Stimulated activated CD8-positive, alpha-beta memory T cell treated with anti-CD3 and anti-CD28 coated beads, Interleukin-12 subunit alpha, Interleukin-12 subunit beta, amount 100 ng/mL, for 24 hours (primary cell): ENCODE data around the gene TOPAZ1.
"Not testable (repeated sequence)": the region's sequence is repeated elsewhere in the genome, so short reads cannot be mapped to it uniquely, and the experiment has no call there.

ENCODE experiments used
- DNase-seq: peaks from one replicate; pipeline ENCODE4 v3.0.0-alpha.2; 2020; ENCODE audit errors: extremely low read depth

The TOPAZ1 gene

DNA sequence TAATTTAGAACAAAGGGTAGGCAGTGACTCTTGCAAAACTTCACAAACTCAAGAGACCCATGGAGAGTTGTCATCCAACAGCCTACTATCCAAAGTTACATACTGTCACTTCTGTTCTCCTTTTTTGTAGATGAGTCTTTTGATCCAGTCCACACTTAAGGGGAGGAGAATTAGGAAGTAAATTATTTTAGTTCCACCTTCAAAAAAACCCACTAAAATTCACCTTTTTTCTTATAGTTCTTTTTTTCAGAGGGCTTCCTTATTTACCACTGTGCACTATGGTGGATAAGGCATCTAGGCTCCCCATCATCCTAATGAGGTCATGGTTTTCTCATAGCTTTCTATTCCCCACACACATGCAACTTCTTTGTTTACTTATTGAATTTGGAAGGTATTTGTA is 88.3 kb downstream of the TOPAZ1 start:
- no peak for DNase-seq

DNA sequence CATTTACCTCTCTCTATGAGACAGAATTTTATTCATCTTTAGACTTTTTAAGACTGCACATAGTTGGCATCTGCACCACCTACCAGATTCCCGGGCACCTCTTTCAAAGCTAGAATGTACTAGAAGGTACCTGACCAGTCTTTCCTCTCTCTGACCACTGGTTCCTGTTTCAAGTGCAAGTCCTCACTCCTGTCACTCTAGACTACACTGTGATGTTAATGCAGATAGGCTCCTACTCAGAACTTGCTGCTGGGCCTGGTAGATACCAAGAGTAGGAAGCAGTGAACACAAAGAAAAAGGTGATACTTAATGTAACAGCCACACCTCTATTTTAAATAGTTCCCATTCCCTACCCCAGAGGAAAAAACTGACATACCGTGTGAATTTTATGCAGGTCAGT is 88.8 kb downstream of the TOPAZ1 start:
- no peak for DNase-seq

DNA sequence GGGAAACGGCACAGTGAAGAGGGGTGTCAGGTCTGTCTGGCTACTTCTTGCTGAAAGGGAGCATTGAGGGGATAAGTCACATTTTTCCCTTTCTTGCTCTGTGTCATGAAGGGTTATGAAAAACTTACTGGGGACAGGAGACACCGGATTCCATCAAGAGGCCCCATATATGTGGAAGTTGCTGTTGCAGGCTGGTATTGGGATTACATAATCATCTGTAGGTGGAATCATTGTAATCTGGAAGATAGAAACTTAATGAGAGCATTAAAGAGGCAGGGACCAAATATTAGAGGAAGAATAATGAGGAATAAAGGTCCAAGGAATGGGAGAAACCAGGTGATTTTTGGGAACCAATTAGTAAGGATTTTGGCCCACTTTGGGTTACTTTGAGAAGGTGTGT is 92.6 kb downstream of the TOPAZ1 start:
- DNase-seq = no peak

DNA sequence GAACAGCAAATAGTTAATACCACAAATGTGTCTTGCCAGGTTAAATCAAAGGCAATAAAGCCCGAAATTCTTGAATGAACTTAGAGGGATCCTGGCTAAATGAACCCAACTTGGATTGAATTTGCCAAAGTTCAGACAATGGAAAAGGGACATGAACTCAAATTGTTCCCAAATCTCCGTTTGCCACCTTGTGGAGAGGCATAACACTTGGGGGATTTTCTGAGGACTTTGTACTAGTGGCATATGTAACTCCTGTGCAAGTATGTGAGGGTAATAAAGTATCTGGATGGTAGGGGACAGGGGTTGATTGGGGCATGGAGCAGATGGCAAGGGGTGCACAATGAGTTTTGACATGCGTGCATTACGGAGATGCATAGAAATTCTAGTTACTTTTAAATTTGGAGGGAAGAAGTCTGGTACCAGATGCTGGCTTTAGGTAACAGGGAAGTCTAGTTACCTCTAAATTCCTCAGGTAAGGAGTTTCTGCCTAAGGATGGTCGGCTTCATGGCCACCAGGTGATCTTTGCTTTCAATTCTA is 95.6 kb downstream of the TOPAZ1 start:
- no peak for DNase-seq

DNA sequence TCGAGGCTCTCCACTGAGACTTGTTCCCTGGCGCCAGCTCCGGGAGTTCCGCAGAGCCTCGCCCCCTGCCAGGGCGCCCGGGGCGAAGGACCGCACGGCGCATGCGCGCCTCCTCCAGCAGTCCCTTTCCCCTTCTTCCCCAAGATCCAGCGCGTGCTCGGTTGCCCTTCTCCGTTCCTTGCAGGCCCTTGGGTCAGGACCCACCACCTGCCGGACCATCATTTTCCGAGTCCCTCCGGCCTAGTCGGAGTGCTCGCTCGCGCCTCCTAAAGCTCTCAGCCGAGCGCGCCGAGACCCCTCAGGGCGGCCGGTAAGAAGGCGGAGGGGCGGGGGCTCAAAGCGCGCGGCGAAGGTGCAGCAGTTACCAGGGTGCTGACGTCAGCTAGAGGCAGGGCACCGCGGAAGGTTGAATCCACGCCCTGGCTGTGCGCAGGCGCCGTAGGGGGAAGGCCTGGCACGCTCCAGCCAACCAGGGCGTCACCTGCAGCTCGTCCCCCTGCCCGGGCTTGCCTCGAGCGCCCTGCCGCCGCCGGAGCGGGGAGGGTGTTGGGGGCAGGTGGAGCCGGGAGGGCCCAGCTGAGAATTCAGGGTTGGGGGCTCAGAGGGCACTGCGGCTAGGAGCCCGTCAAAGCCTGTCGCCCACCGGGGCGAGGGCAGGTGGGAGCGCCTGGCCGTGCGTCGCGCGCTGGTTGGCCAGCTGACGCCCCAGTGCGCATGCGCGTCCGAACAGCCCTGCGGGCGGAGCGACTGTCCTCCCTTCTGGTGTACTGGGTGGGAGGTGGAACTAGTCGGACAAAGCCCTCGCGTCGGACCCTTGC is 96.5 kb downstream of the TOPAZ1 start, which contains the start of gene TCAIM:
TCAIM (plus strand) TSS at position 757 of the 818 bp plus-strand sequence. CDS start 16,017 bp downstream, outside the sequence.
- peak; percentile 99 for DNase-seq

DNA sequence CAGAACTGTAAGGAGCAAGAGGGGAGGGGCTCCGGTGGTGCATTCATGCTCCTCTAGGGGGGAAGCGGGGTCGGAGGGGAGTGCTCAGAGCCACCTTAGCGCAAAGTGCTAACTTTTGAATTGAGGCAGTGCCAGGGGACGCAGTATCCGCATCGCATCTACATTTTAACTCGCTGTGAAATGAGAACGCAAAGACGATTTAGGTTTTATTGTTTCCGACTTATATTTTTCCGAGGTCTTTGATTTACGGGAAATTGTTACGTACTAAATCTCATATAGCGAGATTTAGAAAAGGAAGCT is 97.1 kb downstream of the TOPAZ1 start:
- DNase-seq = no peak

DNA sequence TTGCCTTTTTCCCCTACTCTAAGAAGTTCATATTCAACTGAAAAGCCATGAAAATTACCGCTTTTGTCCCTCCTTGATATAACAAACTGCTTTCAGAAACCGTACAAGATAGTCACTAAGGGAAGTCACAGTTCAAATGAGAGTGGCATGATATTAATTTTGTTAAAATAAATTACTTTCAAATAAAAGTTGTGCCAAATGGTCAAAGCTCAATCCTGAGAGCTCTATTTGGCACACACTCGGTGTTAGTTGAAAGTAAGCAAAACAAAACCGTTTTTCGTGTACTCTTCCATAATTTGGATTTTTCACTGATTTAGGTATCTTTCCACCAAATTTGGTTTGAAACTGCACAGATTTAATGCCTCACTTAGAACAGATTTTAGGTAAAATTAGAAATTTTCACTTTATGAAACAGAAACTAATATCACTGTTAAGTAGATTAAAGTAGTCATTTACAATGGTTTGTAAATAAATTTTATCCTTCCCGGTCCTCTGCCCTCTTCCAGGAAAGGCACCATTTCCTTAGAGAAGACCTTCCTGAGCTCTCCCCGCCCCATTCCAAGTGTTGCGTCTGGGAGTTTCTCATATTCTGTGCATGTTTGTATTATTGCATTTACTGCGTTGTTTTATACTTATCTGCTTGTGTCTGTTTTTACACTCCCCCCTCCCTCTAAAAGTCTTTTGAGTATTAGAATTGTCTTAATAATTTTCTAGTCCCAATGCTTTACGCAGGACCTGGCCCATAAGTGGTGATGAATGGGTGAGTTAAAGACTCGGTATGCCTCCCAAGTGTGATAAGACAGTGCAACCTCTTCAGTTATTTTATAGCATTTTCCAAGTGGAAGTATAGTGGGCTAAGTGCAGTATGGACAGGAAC is 97.7 kb downstream of the TOPAZ1 start:
- DNase-seq = no peak

DNA sequence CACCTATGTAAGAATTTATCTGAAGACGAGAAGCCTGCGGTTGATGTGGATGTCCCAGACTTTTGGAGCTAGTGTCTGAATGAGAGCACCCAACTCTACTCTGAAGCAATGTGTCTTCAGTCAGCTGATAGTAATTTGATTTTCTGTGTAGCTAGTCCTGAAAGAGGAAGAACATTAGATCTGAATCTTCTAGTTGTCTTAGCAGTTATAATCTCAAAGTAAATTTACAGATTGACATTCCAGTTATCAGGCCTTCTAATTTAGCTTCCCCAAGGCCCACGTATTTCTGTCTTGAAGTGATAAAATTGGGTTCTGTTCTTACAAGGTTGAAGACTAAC is 98.3 kb downstream of the TOPAZ1 start:
- DNase-seq = no peak

DNA sequence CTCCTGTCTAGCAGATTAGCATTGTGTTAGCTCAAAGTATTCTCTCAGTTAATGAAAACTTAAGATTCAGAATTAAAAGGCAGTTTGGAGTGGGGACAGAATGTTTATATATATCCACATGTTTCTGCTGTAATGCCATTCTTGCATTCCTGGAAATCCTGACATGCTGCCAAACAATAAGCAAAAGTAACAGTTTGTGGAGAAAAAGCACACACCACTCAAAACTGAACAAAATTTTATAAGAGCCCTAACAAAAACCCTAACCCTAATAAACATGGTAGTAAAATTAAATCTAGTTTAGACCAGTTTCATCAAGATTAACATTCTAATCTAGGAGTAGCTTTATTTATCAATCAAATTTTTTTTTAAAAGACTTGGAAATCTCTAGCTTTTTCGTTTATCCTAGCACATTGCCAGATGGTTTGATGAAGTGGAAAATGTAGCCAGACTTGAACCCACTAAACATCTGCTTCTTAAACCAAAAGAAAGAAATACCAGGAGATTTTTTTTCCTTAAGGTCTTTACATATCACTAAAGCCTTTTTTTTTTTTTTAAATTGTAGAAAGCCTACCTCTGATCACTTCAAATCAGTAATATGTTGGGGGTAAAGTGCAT is 100.6 kb downstream of the TOPAZ1 start:
- DNase-seq = no peak

DNA sequence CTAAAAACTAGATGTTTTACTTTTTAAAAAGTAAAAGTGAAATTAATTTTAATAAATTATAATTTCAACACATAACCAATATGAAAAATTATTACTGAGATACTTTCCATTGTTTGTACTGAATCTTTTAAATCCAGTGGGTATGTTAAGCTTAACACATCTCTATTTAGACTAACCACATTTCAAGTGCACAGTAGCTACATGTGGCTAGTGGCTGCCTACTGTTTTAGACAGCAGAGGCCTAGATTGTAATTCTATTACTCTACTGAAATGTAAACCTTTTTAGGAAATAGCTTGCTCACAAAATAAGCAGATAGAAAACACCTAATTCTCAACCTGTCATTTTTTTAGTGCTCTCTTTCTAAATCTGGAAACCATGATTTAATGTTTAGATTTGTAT is 101.7 kb downstream of the TOPAZ1 start:
- no peak for DNase-seq

DNA sequence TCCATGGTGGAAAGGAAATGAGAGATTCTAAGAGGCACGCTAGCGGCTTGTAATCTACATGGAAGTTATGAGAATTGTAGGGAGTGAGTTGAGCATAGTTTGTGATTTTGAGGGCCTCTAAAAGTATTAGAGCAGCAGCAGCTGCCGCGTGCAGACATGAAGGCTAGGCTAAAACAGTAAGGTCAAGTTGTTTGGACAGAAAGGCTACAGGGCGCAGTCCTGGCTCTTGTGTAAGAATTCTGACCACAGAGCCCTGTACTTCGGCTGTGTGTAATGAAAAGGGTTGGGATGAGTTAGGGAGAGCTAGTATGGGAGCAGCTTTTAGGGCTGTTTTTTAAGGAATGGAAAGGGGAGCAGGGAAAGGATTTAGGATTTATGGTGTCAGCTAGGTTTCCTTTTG is 104.9 kb downstream of the TOPAZ1 start:
- DNase-seq = not testable (repeated sequence)

DNA sequence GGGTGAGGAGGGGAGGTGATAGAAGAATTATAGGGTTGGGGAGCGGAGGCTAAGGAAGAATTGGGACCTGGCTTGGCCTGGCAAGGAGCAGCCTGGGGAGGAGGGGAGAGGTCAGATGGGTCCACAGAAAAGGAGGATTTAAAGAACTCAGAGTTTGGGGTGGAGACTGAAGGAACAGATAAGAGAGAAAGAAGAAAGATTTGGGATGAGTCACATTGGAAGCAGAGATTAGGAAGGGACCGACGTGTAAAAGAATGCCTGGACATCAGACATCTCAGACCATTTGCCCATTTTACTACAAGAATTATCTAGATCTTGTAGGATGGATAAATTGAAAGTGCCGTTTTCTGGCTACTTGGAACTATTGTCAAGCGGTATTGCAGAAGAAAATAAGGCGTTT is 107.3 kb downstream of the TOPAZ1 start:
- no peak for DNase-seq

DNA sequence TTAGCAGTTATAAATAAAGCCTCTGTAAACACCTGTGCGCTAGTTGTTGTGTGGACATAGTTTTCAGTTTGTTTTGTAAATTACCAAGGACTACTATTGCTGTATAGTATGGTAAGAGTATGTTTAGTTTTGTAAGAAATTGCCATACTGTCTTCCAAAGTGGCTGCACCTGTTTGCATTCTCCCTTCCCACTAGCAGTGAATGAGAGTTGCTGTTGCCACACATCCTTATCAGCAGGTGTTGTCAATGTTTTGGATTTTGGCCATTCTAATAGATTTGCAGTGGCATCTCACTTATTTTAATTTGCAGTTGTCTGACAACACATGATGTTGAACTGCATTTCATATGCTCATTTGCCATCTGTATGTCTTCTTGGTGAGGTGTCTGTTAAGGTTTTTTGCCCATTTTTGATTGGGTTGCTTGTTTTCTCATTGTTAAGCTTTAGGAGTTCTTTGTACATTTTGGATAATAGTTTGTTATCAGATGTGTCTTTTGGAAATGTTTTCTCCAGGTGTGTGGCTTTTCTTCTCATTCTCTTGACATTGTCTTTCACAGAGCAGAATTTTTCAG is 111.8 kb downstream of the TOPAZ1 start:
- no peak for DNase-seq

DNA sequence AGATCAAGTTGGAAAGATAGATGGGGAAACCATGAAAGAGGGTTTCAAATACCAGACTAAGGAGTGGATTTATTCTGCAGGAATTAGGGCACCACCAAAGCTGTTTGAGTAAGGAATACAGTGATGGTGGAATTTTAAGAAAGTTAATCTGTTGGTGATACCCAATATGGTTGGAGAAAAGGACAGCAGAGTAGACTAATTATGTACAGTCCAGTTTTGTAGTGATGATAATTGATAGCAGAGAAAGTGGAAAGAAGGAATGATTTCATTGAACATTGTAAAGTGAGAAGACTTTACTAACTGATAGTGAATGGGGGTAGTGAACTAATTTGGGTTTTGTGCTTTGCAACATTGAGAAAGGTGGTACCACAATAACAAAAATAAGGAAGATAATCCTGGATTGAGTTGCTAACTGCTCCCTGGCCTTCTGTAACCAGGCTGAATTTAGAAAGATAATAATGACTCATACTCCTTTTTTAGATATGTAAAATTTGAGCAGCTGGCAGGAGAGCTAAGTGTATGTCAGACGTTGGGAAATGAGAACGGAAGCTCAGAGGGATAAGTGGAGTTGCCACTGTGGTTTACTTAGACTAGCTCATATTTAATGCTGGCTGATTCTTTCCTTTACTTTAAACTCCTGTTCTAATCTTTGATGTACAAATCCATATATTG is 113.8 kb downstream of the TOPAZ1 start:
- no peak for DNase-seq

DNA sequence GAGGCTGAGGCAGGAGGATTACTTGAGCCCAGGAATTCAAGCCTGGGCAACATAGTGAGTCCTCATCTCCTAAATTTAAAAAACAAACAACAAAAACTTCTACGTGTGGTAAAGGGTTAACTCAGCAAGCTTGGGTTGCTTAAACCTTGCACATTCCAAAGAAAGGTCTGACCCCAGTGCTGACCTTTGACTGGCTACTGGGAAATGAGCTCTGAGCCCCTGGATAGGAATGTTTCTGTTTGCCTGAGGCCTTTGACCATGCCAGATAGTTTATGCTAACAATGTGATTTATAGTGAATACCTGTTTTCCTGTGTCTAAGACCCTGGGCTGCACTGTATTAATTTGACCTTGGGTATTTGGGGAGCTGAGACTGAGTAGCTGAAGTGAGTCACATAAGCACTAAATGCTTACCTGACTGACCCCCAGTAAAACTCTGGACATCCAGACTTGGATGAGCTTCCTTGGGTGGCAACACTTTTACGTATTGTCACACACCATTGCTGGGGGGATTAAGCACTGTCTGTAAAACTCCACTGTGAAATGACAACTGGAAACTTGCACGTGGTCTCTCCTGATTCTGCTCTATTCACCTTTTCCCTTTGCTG is 117.6 kb downstream of the TOPAZ1 start:
- DNase-seq = no peak

DNA sequence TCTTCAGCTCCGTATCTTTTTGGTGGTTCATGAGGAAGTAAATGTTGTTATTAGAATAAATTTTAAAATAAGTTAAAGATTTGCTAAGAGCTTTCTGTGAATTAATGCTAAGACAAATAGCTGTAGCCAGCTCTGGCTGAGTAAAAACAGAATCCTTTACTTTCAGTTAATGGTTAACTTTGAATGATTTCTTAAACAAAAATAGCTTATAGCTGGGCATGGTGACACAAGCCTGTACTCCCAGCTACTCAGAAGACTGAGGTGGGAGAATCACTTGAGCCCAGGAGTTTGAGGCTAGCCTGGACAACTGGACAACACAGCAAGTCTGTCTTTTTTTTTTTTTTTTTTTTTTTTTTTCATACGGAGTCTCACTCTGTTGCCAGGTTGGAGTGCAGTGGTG is 121.9 kb downstream of the TOPAZ1 start:
- no peak for DNase-seq

DNA sequence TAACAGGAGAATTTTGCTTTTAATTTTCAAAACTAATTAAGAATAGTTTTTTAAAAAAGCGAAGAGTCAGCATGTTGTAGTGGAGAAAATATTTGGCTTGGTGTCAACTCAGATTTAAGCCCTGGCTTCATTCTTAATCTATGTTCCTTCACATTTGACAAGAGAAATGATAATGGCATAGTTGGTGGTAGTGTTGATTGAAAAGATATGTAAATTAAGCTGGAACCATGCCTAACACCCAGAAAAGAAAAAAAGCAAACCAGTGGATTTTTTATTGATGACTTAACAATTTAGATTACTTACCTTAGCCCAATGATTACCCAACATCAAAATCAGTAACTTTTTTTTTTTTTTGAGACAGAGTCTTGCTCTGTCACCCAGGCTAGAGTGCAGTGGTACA is 124.3 kb downstream of the TOPAZ1 start:
- DNase-seq = no peak

DNA sequence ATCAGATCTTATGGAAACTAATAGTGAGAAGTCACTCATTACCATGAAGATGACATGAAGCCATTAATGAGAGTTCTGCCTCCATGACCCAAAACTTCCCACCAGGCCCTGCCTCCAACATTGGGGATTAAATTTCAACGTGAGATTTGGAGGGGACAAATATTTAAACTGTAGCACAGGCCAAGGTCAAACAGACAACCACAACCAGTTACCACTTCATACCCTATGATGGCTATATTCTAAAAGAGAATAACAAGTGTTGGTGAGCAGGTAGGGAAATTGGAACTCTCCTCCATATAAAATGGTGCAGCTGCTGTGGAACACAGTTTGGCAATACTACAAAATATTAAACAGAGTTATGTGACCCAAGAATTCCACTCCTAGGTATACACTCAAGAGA is 133.8 kb downstream of the TOPAZ1 start:
- no peak for DNase-seq
